HT-29 (cell line): ENCODE data around the gene PEX5L. TPM values are rescaled to one million over a fixed set of nuclear protein-coding genes. Genes with fewer than 3 reads are reported as not detected.
"Not testable (repeated sequence)": the region's sequence is repeated elsewhere in the genome, so short reads cannot be mapped to it uniquely, and the experiment has no call there.

ENCODE experiments used
- DNase-seq: peaks from one replicate; pipeline ENCODE4 v3.0.0-alpha.2; 2015; ENCODE audit warnings: low spot score
- total RNA-seq: library from RNA; depleted of rRNA; stranded (reverse); fragments of >200 nt; shearing (Covaris generic); gene quantifications from 2 replicates; pipeline ENCODE4 v1.2.3, GENCODE V29; 2014

PEX5L gene
- total RNA-seq, 1 experiment from 2014 or later, result not detected

- DNase-seq, result no peak
Measured at GRCh38 chr3:179840985-179841384, 195.8 kb downstream of the PEX5L start.

- DNase-seq, result no peak
Measured at GRCh38 chr3:179837374-179837773, 199.4 kb downstream of the PEX5L start.

- DNase-seq, result no peak
Measured at GRCh38 chr3:179833294-179833693, 203.4 kb downstream of the PEX5L start.

GRCh38 chr3:179832333-179832854, 204.3 kb downstream of the PEX5L start:
- DNase-seq, result no peak

GRCh38 chr3:179829401-179829800, 207.3 kb downstream of the PEX5L start:
- no peak for DNase-seq

- no peak for DNase-seq
Measured at GRCh38 chr3:179828738-179829137, 208.0 kb downstream of the PEX5L start.

GRCh38 chr3:179826247-179826637, 210.5 kb downstream of the PEX5L start:
- no peak for DNase-seq

GRCh38 chr3:179825527-179826246, 211.1 kb downstream of the PEX5L start:
- no peak for DNase-seq

- no peak for DNase-seq
Measured at GRCh38 chr3:179822296-179822695, 214.4 kb downstream of the PEX5L start.

GRCh38 chr3:179819379-179819778, 217.4 kb downstream of the PEX5L start:
- no peak for DNase-seq

- DNase-seq, result no peak
Measured at GRCh38 chr3:179812096-179812382, 224.7 kb downstream of the PEX5L start.

- DNase-seq, result peak; percentile 67
Measured at GRCh38 chr3:179811321-179812095, 225.2 kb downstream of the PEX5L start.

GRCh38 chr3:179809639-179810038, 227.1 kb downstream of the PEX5L start:
- no peak for DNase-seq

GRCh38 chr3:179807588-179807987, 229.1 kb downstream of the PEX5L start:
- no peak for DNase-seq

GRCh38 chr3:179806177-179806576, 230.6 kb downstream of the PEX5L start:
- no peak for DNase-seq

- DNase-seq, result no peak
Measured at GRCh38 chr3:179801856-179802255, 234.9 kb downstream of the PEX5L start.

- no peak for DNase-seq
Measured at GRCh38 chr3:179801263-179801662, 235.5 kb downstream of the PEX5L start.

GRCh38 chr3:179797192-179797591, 239.5 kb downstream of the PEX5L start:
- no peak for DNase-seq

- no peak for DNase-seq
Measured at GRCh38 chr3:179796421-179796820, 240.3 kb downstream of the PEX5L start.

GRCh38 chr3:179794355-179794754, 242.4 kb downstream of the PEX5L start:
- no peak for DNase-seq

GRCh38 chr3:179791793-179792192, 244.9 kb downstream of the PEX5L start:
- no peak for DNase-seq

GRCh38 chr3:179788996-179789395, 247.7 kb downstream of the PEX5L start:
- no peak for DNase-seq

- not testable (repeated sequence) for DNase-seq
Measured at GRCh38 chr3:179782841-179783240, 253.9 kb downstream of the PEX5L start.
